ENCODE measurements around the gene CLDN22.

The CLDN22 gene

DNA sequence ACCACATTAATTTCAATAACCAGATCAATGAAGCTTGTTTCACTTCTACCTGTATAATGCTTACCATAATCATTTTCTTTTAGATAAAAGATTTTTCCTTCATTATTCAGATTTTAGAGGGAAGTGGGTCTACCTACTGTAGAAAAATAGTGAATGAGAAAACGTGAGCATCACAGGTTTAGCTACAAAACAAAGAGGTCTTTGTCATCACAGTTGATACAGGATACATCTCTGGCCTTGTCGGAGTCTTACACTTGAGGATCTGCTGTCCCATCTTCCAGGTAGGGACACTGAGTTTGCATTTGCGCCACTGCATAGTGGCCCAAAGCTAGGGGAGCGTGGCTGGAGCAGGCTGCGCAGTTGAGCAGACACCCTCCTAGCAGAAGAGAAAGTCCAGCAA lies 1.4 kb upstream of the CLDN22 start:
- no peak for DNase-seq (ENCODE audit: low read depth in 2 of 2)

DNA sequence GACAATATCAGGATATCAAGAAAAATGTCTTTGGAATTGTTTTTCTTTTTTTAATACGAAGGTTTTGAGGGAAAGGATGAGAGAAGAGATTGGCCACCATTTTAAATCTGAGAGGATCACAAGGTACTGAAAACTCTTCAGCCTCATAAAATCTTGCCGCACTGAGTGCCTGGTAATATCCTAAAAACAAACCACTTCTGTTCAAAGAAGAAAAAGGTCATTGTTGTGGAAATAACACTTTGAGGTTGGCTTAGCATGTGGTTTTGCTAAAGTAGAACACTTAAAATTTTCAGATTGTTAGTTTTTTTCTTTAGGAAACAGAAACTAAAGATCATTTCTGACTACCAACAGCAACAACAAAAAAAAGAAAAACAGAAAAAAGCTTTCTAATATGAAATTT lies 1.0 kb upstream of the CLDN22 start:
- no peak for DNase-seq (ENCODE audit: low read depth in 2 of 2)

DNA sequence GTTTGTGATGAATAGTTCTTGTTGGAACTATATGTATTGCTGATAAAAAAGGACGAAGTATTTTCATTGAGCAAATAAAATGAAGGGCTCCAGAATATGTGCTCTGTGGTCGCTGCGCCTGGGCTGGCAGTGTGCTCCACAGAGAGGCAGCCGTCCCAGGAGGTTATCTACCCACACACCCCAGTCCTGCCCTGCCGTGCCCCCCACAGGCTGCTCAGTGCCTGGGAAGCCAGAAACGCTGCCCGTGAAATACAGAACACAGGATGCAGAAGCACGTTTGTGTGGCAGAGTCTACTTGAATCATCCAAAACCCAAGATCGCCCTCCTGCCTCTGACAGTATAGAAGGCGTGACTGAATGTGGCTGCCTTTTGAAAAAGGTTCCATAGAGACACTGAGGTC lies 1.4 kb downstream of the CLDN22 start:
- DNase-seq (ENCODE audit: low read depth in 2 of 2): no peak

DNA sequence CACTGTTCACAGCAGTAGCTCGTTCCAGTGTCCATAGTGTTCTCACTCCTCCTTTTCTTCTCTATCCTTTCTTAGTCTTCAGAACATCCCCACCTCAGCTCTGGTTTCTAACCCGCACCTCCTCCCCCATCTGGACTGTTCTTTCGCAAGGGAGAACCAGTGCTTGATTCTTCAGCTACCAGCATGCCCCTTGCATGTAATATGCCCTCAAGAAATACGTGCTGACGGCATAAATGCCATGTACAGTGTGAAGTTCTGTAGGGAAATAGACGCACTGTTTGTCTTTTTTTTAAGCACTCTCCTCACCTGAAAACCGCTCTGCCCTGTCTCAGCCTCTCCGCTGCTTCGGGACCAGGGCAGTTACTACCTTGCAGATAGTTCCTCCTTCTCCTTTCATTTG lies 5.3 kb downstream of the CLDN22 start:
- DNase-seq (ENCODE audit: low read depth in 2 of 2): no peak

DNA sequence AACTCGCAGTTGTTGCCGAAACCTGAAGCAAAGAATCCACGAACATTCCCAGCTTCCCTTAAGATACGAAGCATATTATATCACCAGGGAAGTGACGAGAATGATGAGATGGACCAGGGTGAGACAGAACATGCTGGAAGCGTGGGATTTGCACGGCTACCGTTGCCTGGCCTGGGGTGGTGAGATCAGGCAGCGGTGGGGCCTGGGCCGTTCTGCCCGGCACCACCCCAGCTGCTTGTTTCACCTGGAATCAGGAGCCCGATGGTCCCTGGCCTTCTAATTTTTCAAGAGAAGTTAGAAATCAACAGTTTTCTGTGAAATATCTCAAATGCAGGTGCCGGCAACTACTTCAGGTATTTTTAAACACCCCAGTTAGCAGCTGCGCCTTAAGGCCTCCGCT lies 5.7 kb downstream of the CLDN22 start:
- no peak for DNase-seq (ENCODE audit: low read depth in 2 of 2)

DNA sequence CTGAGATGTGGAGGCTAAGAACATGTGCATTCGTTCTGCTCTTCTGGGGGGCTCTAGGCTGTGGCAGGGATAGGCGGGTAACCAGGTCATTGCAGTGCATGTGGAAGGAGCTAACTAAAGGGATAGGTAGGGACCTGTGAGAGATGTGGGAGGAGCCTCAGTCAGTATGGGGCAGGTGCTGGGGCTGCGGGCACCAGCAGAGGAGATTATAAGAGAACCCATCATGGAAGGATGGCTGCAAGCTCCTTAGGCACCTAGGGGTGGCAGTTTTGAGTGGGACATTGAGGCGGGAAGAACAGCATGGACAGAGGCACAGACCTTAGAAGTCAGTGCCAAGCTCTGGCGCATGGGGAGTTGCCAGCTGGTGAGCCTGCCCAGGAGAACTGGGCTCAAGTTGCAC lies 7.2 kb downstream of the CLDN22 start:
- DNase-seq (ENCODE audit: low read depth in 2 of 2): no peak

DNA sequence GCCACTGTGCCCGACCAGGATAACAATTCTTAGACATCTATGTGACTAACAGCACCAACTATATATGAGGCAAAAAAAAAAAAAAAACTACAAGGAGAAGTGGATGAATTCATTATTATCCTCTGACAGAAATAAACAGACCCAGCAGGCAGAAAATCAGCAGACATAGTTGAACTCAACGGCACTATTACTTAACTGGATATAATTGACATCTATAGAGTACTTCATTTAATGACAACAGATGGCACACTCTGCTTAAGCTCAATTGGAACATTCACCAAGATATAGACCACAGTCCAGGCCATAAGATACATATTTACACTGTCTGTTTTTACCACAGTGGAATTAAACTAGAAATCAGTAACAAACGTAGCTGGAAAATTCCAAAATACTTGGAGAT lies 13.3 kb downstream of the CLDN22 start:
- DNase-seq (ENCODE audit: low read depth in 2 of 2): no peak

DNA sequence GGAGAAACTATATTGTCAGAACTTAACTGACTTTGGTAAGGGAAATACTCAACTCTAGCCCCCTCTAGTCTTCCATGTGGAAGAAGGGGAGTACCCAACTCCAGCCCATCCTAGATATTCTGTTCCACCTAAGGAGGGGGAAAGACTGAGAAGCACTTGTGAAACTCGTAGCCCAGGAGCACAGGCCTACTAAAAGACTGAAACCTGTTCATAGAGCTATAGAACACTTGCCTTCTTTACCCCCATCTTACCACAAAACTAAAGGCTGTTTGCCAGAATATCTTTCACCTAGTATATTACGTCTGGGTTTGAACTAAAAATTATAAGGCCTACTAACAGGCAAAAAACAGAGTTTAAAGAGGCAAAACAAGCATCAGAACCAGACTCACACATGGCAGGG lies 15.5 kb downstream of the CLDN22 start:
- no peak for DNase-seq (ENCODE audit: low read depth in 2 of 2)

DNA sequence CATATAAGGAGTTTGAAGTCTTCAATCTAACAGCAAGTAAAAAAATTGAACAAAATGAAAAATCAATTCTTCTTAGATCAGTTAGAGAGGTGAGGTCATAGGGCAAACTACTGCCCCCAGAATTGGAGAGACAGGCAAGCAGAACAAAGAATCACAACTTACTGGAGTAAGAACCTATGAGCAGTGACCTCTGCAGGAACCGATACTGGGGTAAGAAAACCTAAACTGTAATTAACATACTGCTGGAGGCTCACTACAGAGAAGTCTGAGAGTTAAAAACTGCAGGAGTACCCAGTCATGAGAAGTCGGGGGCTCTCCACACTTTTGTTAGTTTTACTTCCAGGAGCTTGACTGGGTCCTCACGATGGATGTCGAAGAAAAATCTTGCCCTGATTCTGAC lies 16.0 kb downstream of the CLDN22 start:
- no peak for DNase-seq (ENCODE audit: low read depth in 2 of 2)

DNA sequence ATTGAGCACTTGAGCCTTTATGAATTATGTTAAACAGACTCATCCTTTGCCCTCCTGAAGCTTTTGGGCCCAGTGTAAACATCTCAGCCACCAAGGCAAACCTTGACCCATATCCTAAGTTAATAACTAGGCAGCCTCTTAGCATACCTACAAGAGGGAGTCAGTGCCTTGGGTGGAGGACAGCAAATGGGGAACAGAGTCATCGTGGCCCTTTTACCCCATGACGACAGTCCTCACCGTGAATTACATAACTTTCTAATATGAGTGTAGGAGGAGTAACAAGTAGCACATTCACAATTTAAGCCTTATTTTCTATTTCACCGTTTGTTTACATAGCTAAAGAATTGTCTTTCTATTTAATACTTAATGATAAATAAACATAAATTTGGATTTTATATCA lies 16.8 kb downstream of the CLDN22 start:
- no peak for DNase-seq (ENCODE audit: low read depth in 2 of 2)

DNA sequence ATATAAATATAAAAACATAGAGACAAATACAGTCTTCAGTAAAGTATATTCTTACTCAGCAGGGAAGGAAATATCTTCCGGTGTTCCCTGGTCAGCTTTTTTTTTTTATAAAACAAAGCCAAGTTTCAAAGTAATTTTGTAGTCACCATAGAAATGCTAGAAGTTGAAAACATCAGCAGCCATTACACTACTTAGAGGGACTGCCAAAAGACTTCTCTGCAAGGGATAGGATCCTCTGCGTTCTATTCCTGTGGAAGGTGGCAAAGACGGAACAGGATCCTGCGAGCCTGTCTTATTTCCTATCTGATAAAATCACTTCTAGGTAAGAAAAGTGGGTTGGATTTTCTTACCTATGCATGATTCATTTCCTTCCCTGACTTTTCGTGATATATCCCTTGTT lies 19.4 kb downstream of the CLDN22 start:
- DNase-seq (ENCODE audit: low read depth in 2 of 2): no peak

DNA sequence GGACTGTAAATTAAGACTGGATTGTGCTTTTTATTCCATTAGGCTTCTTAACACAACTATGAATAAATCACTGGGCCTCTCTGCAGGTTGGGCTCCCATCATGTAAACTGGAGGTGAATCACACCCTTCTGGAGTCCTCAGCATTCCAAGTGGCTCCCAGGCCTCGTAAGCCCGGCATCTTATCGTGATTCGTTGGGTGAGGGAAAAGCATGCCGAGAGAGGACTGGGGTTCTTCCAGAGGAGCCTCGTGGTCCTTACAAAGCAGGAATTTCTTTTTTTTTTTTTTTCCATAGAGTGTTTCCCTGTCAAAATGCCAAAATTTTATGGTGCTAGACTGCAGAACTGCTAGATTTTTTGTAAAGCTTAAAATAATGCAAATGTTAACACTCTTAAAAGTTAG lies 20.0 kb downstream of the CLDN22 start:
- DNase-seq (ENCODE audit: low read depth in 2 of 2): no peak

DNA sequence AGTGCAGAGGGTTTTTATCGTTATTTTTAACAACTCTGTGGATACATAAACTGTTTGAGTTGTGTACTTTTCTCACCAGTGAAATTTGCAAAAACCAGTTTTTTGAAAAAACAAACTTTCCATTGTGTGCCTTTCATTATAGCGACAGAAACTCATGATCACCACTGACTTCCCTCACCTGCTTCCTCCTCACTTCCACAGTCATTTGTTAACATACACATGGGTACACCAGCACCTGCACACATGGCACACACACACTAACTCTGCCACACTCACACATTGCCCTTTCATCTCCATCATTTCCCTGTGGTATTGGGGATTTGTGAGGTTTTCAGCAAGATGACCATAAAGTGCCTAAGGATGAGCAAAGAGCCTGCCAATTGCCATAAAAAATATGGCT lies 20.6 kb downstream of the CLDN22 start:
- DNase-seq (ENCODE audit: low read depth in 2 of 2): no peak

DNA sequence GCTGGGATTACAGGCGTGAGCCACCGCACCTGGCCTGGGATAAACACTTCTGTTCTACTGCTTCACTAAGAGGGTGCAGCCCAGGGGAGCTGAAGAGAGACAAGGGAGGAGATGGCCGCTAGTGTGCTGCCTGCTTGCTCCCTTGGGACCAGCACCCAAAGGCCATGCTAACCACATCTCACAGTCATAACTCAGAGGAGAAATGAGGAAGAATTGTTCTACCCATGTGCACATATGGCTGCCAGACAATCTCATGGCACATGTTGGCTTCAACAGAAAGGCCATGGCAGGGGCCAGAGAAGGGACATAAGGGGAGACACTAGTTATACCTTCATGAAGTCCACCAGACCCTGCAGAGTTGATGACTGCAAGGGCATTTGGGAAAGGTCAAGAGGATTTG lies 22.4 kb downstream of the CLDN22 start:
- no peak for DNase-seq (ENCODE audit: low read depth in 2 of 2)

DNA sequence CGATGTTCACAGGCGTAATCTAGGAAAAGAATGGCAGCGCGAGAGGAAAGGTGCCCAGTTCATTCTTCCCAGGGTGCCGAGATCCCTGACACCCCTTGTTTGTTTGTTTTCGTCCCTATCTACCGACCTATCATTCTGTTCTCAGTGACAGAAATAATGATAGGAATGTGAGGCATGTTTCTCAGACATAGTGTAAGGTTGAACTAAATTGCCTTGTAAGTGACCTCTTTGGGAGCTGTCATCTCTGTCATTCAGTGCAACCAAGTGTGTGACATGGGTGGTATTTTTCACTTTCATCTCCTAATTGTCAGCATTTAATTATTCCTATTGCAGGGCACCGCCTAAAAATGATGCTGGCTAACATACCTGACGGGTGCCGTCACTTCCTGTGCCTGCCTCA lies 24.4 kb downstream of the CLDN22 start:
- DNase-seq (ENCODE audit: low read depth in 2 of 2): no peak

DNA sequence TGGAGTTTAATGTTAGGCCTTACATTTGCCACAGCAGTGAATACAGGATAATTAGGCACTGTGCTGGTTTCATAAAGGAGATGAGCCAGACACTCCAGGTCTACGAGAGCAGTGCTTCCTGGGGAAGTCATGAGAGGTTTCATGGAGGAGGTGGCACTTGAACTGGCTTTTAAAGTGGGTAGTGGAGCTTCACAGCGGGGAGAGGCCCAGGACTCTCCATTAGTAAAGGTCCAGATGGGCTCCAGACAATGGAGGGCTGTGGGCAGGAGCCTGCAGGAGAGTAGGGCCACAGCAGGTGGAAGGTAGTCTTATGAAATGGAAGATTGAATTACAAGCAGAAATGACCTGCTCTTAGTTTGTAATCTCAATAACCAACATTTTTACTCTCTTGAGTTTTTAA lies 29.0 kb downstream of the CLDN22 start:
- no peak for DNase-seq (ENCODE audit: low read depth in 2 of 2)

DNA sequence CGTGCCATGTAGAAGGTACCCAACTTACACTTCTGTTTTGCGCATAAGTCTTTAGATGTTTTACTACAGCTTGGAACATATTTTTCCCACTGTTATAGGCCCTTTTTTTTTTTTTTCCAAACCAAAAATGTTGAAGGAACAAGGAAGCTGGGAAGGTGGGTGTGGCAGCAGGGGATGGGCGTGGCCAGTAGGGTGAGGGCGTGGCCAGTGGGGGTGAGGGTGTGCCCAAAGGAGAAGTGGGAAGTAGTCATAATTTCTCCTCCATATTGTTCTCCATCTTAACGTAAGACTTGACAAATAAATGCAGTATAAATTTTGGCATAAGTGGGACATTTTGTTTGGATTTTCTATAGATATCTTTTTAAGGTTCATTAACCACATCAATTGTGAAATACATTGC lies 30.4 kb downstream of the CLDN22 start:
- no peak for DNase-seq (ENCODE audit: low read depth in 2 of 2)

DNA sequence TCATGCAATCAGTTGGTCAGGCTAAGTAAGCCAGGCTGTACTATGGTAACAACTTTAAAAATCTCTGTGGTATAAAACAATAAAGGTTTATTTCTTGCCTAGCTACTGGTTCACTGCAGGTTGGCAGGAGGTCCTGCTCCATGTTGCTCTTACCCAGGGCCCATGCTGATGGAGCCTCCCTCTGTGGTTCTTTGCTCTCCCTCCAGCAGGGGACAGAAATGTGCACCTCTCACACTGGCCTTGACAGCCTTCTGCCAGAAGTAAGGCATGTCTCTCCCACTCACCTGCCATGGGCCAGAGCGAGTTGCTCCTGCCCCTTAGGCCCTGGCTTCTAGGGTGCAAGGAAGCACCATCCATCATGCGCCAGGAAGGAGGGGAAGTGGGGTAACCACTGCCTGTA lies 31.1 kb downstream of the CLDN22 start:
- DNase-seq (ENCODE audit: low read depth in 2 of 2): no peak

DNA sequence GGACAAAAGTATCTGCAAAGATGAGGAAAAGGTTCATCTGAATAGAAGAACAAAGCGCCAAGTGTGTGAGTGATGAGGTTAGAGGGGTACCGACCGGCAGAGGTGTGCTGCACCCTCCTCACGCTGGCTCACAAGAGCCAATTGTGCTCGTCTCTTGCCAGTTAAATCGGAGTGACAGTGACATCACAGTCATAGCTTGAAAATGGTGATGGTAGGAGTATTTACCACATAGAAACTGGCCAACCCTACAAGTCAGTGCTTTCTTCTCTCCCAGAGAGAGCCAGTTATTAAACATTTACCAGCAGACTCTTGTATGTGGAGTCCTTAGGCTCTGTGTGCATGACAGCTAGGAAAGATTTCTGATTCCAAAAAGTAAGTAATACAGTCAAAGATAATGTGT lies 32.4 kb downstream of the CLDN22 start:
- DNase-seq (ENCODE audit: low read depth in 2 of 2): no peak

DNA sequence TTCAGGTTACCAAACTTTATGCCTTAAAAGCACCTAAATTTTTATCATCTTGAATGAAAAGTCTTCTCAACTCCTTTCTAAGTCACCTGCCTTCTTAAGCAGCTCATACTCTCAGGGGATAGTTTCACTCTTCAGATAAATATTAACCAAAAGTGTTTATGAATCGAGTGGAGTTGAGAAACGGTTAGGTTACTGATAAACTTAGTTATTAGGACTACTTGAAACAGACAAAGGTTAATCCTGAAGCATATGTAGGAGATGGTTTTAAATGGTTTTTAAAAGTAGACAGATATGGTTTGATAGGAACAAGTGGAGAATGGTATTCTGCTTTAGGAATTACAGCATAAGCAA lies 32.8 kb downstream of the CLDN22 start:
- DNase-seq (ENCODE audit: low read depth in 2 of 2): no peak

DNA sequence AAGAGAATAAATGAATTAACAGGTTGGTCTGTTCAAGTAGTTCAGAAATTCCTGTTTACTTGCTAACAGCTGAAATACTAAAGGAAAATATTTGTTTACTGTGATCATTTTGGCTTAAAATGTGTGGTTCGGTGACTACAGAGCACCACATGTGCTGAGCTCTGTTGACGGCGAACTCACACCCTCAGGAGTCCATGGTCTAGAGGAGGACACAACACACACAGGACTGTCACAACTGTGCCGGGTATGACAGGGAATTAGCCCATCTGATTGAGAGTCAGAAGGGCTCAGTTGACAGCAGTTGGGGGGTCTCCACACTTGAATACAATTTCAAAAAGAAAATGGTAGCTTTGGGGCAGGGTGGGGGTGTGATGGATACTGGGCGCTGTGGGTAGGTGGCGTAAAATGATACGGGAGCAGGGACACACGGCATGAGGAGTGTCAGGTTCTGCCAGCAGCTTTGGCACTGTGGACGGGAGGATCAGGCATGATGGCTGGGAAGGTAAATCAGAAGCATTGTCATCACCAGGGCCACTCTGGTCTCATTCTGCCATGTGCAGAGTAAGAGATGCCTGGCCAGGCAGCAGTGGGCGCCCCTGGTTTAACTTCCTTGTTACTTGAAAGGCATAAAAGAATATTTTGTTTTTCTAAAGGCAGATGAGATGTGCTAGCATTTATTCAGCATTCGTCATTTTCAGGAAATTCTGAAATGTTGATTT lies 33.3 kb downstream of the CLDN22 start:
- no peak for DNase-seq (ENCODE audit: low read depth in 2 of 2)

DNA sequence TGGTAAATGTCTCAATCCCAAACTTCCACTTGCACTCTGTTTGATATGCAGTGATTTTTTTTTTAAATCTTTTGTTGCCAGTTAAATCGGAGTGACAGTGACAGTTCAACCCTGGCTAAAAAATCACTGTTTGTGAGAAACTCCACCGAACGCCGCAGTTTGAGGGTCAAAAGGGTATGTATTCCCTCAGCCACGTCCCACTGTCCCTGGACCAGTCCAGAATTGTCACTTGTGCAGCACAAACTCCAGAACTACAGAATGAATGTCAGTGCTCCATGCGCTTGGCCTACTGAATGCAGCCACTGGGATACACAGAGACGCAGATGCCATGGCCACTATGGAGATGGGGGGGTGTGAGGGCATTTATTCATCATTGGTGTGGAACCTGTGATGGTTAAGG lies 34.2 kb downstream of the CLDN22 start:
- DNase-seq (ENCODE audit: low read depth in 2 of 2): no peak

DNA sequence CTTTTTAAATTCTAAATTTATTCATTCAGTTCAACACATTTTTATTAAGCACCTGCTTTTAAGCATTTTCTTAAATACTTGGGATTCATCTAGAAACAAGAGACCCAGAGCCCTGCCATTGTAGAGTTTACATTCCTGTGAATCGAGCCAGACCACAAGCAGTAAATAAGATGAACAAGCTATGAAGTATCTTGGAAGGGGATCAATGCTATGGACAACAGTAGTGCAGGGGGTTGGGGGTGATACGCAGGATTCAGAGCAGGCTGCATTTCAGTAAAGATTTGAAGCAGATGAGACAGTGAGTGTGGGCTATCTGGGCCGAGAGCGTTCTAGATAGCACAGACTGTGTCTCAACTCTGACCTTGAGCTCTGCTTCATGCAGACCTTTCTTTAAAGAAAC lies 35.1 kb downstream of the CLDN22 start:
- DNase-seq (ENCODE audit: low read depth in 2 of 2): no peak

DNA sequence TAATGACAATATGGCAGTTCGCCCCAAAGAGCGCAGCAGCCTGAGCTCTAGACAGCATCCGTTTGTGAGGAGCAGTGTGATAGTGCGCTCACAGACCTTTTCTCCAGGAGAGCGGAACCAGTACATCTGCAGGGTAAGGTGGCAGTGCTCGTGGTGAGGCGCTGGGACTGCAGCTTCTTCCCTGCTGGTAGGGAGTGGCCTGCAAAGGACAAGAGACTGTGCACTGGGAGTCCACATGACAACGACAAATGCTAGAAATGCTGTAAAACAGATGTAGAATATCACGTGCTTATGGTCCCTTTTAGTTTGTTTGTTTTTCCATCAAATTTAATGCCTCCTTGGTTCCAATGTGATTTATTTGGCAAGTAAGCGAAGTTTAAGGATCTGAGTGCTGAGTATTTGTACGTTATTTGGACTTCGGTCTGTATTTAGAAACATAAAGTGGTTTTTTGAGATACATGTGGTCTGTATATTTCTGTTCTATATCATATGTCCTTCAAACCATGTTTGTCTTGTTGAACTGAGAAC lies 35.8 kb downstream of the CLDN22 start:
- DNase-seq (ENCODE audit: low read depth in 2 of 2): no peak
